Endothelial cell of umbilical vein (primary cell): ENCODE measurements around the gene CIDEC. TPM values are rescaled to one million over a fixed set of nuclear protein-coding genes. Genes with fewer than 3 reads are reported as not detected.
A peak's percentile ranks its signal among the peaks of the same experiment; 100 is the strongest.
"Not testable (repeated sequence)": the region's sequence is repeated elsewhere in the genome, so short reads cannot be mapped to it uniquely, and the experiment has no call there.

Experiments
- BruUV-seq: library from RNA; stranded (reverse); fragments of 400-500 nt; replicated peaks from 2 replicates; lab custom pipeline; 2021; lab: Mats Ljungman, UMichigan
- CTCF ChIA-PET: fragments of 300-600, 350-600 bp; sonication (Branson Sonifier 250); formaldehyde crosslinking; loops from one replicate; lab custom pipeline; 2021; ENCODE audit warnings: antibody characterized with exemption, inconsistent platforms; lab: Charles Lee
- POLR2A ChIA-PET: fragments of 300-600, 350-600 bp; sonication (Branson Sonifier 250); formaldehyde crosslinking; loops from one replicate; lab custom pipeline; 2021; ENCODE audit warnings: antibody characterized with exemption, inconsistent platforms; lab: Charles Lee
- DNase-seq: peaks from one replicate; pipeline ENCODE4 v3.0.0-alpha.2; 2011; ENCODE audit warnings: low read depth, low spot score
- FAIRE-seq: peaks from 2 replicates; lab custom pipeline; 2011; peaks lifted over from hg19 to GRCh38; lab: Jason Lieb, UNC
- H2AFZ ChIP-seq: 2 replicates; pipeline ENCODE4 v1.6.0; 2012; ENCODE audit warnings: low read depth, low read length, control low read depth, inconsistent platforms
- H3K27ac ChIP-seq: 2 replicates; pipeline ENCODE4 v1.5.1; 2011; ENCODE audit warnings: low read depth, mild to moderate bottlenecking, control low read depth, low read length, moderate library complexity; ENCODE audit not compliant: insufficient read depth
- H3K27me3 ChIP-seq, 2 experiments: 2 replicates each; pipeline versions ENCODE4 v1.6.0 to v1.6.1; 2011; ENCODE audit warnings: low read length in 2 of 2, mixed read lengths in 1 of 2; ENCODE audit not compliant: control insufficient read depth in 2 of 2, insufficient read depth in 2 of 2
- H3K36me3 ChIP-seq, 2 experiments: 2 replicates in 1 of 2; 3 replicates in 1 of 2; pipeline ENCODE4 v1.5.1; 2011; ENCODE audit warnings: low read length in 2 of 2, mild to moderate bottlenecking in 1 of 2, moderate library complexity in 1 of 2; ENCODE audit not compliant: control insufficient read depth in 2 of 2, insufficient read depth in 2 of 2; ENCODE audit errors: extremely low read depth in 1 of 2
- H3K4me1 ChIP-seq: 3 replicates; pipeline ENCODE4 v1.5.1; 2011; ENCODE audit warnings: mild to moderate bottlenecking, low read length; ENCODE audit not compliant: control insufficient read depth, insufficient read depth; ENCODE audit errors: extremely low read depth
- H3K4me2 ChIP-seq: 2 replicates; pipeline ENCODE4 v1.6.1; 2011; ENCODE audit warnings: low read length, control low read depth, mixed read lengths; ENCODE audit not compliant: insufficient read depth
- H3K4me3 ChIP-seq, 3 experiments: fragments of 200-600 bp in 1 of 3; sonication (generic), shearing (Covaris generic) in 1 of 3; replicated peaks in 1 of 3; 2 replicates each; pipeline ENCODE4 v1.5.1; 2011 to 2016; ENCODE audit warnings: control low read depth in 3 of 3, low read length in 3 of 3, mild to moderate bottlenecking in 2 of 3, inconsistent platforms in 1 of 3, low read depth in 1 of 3, moderate library complexity in 1 of 3; ENCODE audit not compliant: insufficient read depth in 1 of 3
- H3K79me2 ChIP-seq: 2 replicates; pipeline ENCODE4 v1.6.0; 2012; ENCODE audit warnings: low read length, inconsistent platforms; ENCODE audit not compliant: control insufficient read depth, insufficient read depth
- H3K9ac ChIP-seq: replicated peaks from 2 replicates; pipeline ENCODE3; 2011; ENCODE audit warnings: low read length, control low read depth; ENCODE audit not compliant: insufficient read depth; ENCODE audit errors: extremely low read depth
- H3K9me1 ChIP-seq: replicated peaks from 3 replicates; pipeline ENCODE4 v1.6.0; 2011; ENCODE audit warnings: mild to moderate bottlenecking, low read length; ENCODE audit not compliant: control insufficient read depth, insufficient read depth; ENCODE audit errors: extremely low read depth
- H3K9me3 ChIP-seq: replicated peaks from 2 replicates; pipeline ENCODE4 v1.5.1; 2012; ENCODE audit warnings: low read length, inconsistent platforms; ENCODE audit not compliant: control insufficient read depth, insufficient read depth
- H4K20me1 ChIP-seq: replicated peaks from 2 replicates; pipeline ENCODE3; 2011; ENCODE audit warnings: mild to moderate bottlenecking, low read length; ENCODE audit not compliant: control insufficient read depth, insufficient read depth; ENCODE audit errors: extremely low read depth
- CTCF ChIP-seq, 2 donors: IDR thresholded peaks; 1 replicate in 1 of 2; 2 replicates in 1 of 2; pipeline ENCODE4 v1.5.1; 2011; ENCODE audit warnings: low read length in 2 of 2, mild to moderate bottlenecking in 2 of 2, moderate library complexity in 2 of 2, control low read depth in 1 of 2, inconsistent platforms in 1 of 2, low read depth in 1 of 2; ENCODE audit not compliant: insufficient read depth in 1 of 2; ENCODE audit errors: extremely low read depth in 1 of 2
- EZH2 ChIP-seq: IDR thresholded peaks from 2 replicates; pipeline ENCODE4 v1.6.1; 2012; ENCODE audit warnings: borderline replicate concordance, low read depth, mild to moderate bottlenecking, moderate library complexity, low read length, inconsistent platforms; ENCODE audit not compliant: severe bottlenecking
- FOS ChIP-seq: IDR thresholded peaks from 2 replicates; pipeline ENCODE4 v1.6.1; 2011; ENCODE audit warnings: mild to moderate bottlenecking, low read length, moderate library complexity, borderline replicate concordance; ENCODE audit not compliant: insufficient read depth
- GATA2 ChIP-seq: IDR thresholded peaks from 2 replicates; pipeline ENCODE4 v1.7.0; 2011; ENCODE audit warnings: low read depth, mild to moderate bottlenecking, moderate library complexity, mixed read lengths, low read length; ENCODE audit not compliant: insufficient read length, insufficient read depth
- JUN ChIP-seq: IDR thresholded peaks from 2 replicates; pipeline ENCODE4 v1.6.1; 2011; ENCODE audit warnings: borderline replicate concordance, low read depth; ENCODE audit not compliant: insufficient read length, insufficient read depth
- MAX ChIP-seq: IDR thresholded peaks from 2 replicates; pipeline ENCODE4 v1.6.1; 2011; ENCODE audit not compliant: insufficient read depth, insufficient read length
- MYC ChIP-seq: IDR thresholded peaks from one replicate; pipeline ENCODE4 v1.6.1; 2011; ENCODE audit warnings: mild to moderate bottlenecking, low read depth, low read length
- POLR2A ChIP-seq: IDR thresholded peaks from 2 replicates; pipeline ENCODE4 v1.6.1; 2012; ENCODE audit warnings: low read depth, mild to moderate bottlenecking, control low read depth, low read length
- POLR2AphosphoS5 ChIP-seq: IDR thresholded peaks from 2 replicates; pipeline ENCODE4 v1.6.1; 2012; ENCODE audit warnings: low read depth, mild to moderate bottlenecking, control low read depth, low read length, moderate library complexity; ENCODE audit not compliant: insufficient read depth
- dilution Hi-C: fragments of 300-500 bp; cut with MboI; formaldehyde crosslinking; loops from one replicate; pipeline ENCODE4 v1.15.0; 2019; ENCODE audit warnings: low sequenced_read_pairs; ENCODE audit not compliant: extremely low pct_ligation_motif_present
- intact Hi-C: fragments of 100-400 bp; cut with micrococcal nuclease; formaldehyde crosslinking; loops from one replicate; pipeline ENCODE4 v1.10.0; 2022
- polyA plus RNA-seq, 4 experiments: library from polyadenylated mRNA; depleted of rRNA in 3 of 4; stranded (reverse) in 3 of 4; unstranded in 1 of 4; fragments of >200 nt; gene quantifications; 2 replicates each; pipeline versions ENCODE4 v1.2.1 to v1.2.3, GENCODE V29; 2011 to 2012; ENCODE audit warnings: missing spikeins in 1 of 4
- total RNA-seq: library from RNA; stranded (reverse); gene quantifications from 2 replicates; pipeline ENCODE4 v1.2.3, GENCODE V29; 2021

CIDEC gene
- total and polyA plus RNA-seq, 2 donors (not counting 3 experiments of a cell fraction or from before 2014, with no cell fraction given) = 0.14 TPM; not detected in 1

GRCh38 chr3:9855594-9855993 lies 24.5 kb downstream of the CIDEC start:
- Histone ChIP-seq H3K9me3 (no peaks in the 10 kb centered on the region), H3K9ac (no peak overlapping the region), H3K9me1 (no peaks in the 10 kb centered on the region), H3K36me3 (no peaks in the 10 kb centered on the region), H3K27me3 (no peaks in the 10 kb centered on the region), H3K79me2 (no peaks in the 10 kb centered on the region), H3K27ac (no peak overlapping the region), H2AFZ (no peak overlapping the region), H3K4me3 (no peak overlapping the region), H3K4me1 (no peaks in the 10 kb centered on the region), H4K20me1 (no peaks in the 10 kb centered on the region), H3K4me2 (no peak overlapping the region)
- intact Hi-C loops (no loop called here), dilution Hi-C loops (no loop called here)
- ChIA-PET POLR2A (no interaction called here), CTCF (no interaction called here)
- DNase-seq (no peak), FAIRE-seq (peak; percentile 57)
- no peak for TF ChIP-seq POLR2A
- no peak for TF ChIP-seq POLR2AphosphoS5
- TF ChIP-seq EZH2 = no peak
- TF ChIP-seq GATA2 = no peak
- TF ChIP-seq CTCF (IDR thresholded peaks at IDR 0.05; ENCODE audit: extremely low read depth in 1 of 2, insufficient read depth in 1 of 2, low read depth in 1 of 2, low read length in 2 of 2) = no peak
- TF ChIP-seq JUN = no peak
- TF ChIP-seq MYC = no peak
- no peak for TF ChIP-seq FOS
- TF ChIP-seq MAX = no peak
- BruUV-seq = no TSS peak

DNA sequence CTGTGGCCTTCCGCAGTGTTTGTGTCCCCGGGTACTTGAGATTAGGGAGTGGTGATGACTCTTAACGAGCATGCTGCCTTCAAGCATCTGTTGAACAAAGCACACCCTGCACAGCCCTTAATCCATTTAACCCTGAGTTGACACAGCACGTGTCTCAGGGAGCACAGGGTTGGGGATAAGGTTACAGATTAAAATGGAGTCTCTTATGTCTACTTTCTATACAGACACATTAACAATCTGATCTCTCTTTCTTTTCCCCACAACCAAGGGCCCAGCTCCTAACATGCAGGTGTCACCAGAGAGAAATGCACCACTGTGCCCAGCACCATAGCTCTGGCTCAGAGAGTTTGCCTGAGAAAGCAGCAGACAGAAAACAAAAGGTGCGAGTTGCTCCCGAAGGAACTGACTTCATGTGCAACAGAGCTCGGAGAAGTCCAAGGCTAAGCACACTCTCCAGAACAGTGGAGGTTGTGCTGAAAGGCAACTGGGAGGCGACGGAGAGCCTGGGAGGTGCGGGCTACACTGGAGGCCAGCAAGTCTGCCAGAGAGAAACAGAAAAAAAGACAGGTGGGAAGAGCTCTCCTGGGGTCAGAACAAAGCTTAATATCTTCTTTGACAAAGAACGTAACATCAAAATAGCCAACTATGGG lies 25.6 kb downstream of the CIDEC start:
- H3K9me1 ChIP-seq, H3K4me2 ChIP-seq, POLR2A ChIA-PET, intact Hi-C loops, H3K4me3 ChIP-seq, dilution Hi-C loops, H3K9ac ChIP-seq, H3K4me1 ChIP-seq, H4K20me1 ChIP-seq, FAIRE-seq, H2AFZ ChIP-seq, BruUV-seq, DNase-seq, H3K27me3 ChIP-seq, H3K27ac ChIP-seq, H3K36me3 ChIP-seq, H3K9me3 ChIP-seq, H3K79me2 ChIP-seq: not testable (repeated sequence)
- CTCF ChIA-PET = interaction anchor here (1.2 kb wide), 1 partner anchor 78 kb away, joined by 4 read pairs; no protein-coding TSS in a partner anchor
